Endothelial cell of umbilical vein (primary cell): ENCODE measurements around the gene ADAM23.

Source experiments
- EZH2 ChIP-seq: IDR thresholded peaks from 2 replicates; pipeline ENCODE4 v1.6.1; 2012; ENCODE audit warnings: borderline replicate concordance, low read depth, mild to moderate bottlenecking, moderate library complexity, low read length, inconsistent platforms; ENCODE audit not compliant: severe bottlenecking
- FOS ChIP-seq: IDR thresholded peaks from 2 replicates; pipeline ENCODE4 v1.6.1; 2011; ENCODE audit warnings: mild to moderate bottlenecking, low read length, moderate library complexity, borderline replicate concordance; ENCODE audit not compliant: insufficient read depth
- TF ChIP-seq, protein P1 (sequence below), 2 donors: IDR thresholded peaks; 1 replicate in 1 of 2; 2 replicates in 1 of 2; pipeline ENCODE4 v1.5.1; 2011; ENCODE audit warnings: low read length in 2 of 2, mild to moderate bottlenecking in 2 of 2, moderate library complexity in 2 of 2, control low read depth in 1 of 2, inconsistent platforms in 1 of 2, low read depth in 1 of 2; ENCODE audit not compliant: insufficient read depth in 1 of 2; ENCODE audit errors: extremely low read depth in 1 of 2

GRCh38 chr2:206433190-206433589 lies 10.1 kb upstream of the ADAM23 start:
- TF ChIP-seq, protein P1, sequence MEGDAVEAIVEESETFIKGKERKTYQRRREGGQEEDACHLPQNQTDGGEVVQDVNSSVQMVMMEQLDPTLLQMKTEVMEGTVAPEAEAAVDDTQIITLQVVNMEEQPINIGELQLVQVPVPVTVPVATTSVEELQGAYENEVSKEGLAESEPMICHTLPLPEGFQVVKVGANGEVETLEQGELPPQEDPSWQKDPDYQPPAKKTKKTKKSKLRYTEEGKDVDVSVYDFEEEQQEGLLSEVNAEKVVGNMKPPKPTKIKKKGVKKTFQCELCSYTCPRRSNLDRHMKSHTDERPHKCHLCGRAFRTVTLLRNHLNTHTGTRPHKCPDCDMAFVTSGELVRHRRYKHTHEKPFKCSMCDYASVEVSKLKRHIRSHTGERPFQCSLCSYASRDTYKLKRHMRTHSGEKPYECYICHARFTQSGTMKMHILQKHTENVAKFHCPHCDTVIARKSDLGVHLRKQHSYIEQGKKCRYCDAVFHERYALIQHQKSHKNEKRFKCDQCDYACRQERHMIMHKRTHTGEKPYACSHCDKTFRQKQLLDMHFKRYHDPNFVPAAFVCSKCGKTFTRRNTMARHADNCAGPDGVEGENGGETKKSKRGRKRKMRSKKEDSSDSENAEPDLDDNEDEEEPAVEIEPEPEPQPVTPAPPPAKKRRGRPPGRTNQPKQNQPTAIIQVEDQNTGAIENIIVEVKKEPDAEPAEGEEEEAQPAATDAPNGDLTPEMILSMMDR (IDR thresholded peaks at IDR 0.05; ENCODE audit: extremely low read depth in 1 of 2, insufficient read depth in 1 of 2, low read depth in 1 of 2, low read length in 2 of 2): no peak
- no peak for TF ChIP-seq EZH2
- no peak for TF ChIP-seq FOS
